Measurements from ENCODE around the gene ARHGAP20. TPM values are rescaled to one million over a fixed set of nuclear protein-coding genes. Genes with fewer than 3 reads are reported as not detected.

ARHGAP20 gene, protein sequence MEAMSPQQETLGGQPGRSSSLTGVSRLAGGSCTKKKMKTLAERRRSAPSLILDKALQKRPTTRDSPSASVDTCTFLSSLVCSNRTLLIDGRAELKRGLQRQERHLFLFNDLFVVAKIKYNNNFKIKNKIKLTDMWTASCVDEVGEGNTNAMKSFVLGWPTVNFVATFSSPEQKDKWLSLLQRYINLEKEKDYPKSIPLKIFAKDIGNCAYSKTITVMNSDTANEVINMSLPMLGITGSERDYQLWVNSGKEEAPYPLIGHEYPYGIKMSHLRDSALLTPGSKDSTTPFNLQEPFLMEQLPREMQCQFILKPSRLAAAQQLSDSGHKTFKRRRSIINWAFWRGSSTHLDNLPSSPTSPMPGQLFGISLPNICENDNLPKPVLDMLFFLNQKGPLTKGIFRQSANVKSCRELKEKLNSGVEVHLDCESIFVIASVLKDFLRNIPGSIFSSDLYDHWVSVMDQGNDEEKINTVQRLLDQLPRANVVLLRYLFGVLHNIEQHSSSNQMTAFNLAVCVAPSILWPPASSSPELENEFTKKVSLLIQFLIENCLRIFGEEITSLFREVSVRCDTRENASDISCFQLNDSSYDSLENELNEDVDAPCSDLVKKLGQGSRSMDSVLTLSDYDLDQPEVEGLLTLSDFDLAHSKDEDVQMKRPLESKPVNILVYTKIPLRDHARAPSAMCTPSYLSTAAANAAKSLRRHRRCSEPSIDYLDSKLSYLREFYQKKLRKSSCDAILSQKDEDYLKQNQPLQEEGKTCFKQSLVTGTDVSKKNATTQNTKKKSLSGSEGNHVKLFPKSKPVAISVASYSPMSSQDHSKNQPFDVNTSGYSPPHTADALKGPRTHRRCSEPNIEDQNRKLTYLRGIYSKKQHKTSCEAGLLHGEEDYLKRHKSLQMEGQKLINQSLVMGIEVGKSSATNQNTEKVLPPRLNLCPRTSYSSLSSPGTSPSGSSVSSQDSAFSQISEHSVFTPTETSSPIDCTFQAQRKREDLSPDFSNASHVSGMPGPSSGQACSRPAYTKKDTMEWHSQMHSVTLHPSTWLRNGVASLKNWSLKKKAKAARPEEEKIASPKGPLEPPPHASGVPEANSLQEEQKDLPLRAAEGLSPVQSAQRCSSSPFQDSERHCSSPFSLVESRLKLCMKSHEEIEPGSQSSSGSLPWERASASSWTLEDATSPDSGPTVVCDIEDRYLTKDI
- total RNA-seq = 3.6 and 4.5 TPM in 2 replicates

DNA sequence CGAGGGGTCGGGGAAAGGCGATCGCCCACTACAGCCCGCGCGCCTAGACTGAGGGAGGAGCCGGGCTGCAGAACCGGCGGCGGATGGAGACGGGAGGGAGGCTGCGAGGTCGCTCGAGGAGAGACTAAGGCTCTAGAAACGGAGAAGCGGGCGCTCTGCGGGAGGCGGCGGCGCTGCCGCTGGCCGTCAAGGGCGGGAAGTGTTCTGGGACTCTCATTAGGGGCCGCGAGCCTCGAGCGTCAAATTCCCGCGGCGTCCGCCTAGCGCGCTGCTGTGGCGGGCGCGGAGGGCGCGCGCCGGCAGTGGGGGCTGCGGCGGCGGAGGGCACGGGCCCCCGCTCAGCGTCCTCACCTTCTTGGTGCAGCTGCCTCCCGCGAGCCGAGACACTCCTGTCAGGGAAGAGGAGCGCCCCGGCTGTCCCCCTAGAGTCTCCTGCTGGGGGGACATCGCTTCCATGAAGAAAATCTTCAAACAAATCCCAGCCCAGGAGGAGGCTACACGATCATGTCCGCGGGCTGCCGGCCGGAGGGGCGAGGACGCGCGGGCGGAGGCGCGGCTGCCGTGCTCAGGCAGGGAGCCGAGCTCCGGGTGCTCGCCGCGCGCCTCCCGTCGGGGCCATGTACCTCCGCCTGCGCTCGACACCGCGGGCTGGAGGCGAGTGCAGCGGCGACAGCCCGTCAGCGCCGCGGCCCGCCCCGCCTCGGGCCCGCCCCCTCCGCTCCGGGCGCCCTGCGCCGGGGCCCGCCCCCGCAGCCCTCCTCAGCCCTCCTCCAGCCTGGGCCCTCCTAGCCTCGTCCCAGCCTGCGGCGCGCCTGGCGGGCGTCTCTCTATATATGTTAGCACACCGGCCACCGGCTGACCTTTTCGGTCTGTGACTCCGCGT, at the start of gene ARHGAP20:
TSS of gene ARHGAP20 (minus strand) at position 662 of the 883 bp plus-strand sequence. CDS start at position 456, 206 bp downstream.

